ENCODE results near the gene RAB6B.
A peak's percentile ranks its signal among the peaks of the same experiment; 100 is the strongest.

Gene RAB6B

GRCh38 chr3:133804896-133805295 is 90.8 kb downstream of the RAB6B start:
- no peak for TF ChIP-seq CTCF (IDR thresholded peaks at IDR 0.05)
- intact Hi-C loops (cut with DNase I; ENCODE audit: low total_unique reads): loop anchor here (5.0 kb wide), 1 partner anchor 228 kb away; no protein-coding TSS in a partner anchor
- Histone ChIP-seq H3K4me1 (peaks cover 0 to 11% (median 5%) of the 10 kb centered on the region in 4 donors), H3K27me3 (no peaks in the 10 kb centered on the region), H3K4me3 (peak overlapping the region; percentile 81 to 91), H3K27ac (peak overlapping the region in 1 of 2 donors; percentile 7), H3K36me3 (peaks cover 0 to 12% (median 0%) of the 10 kb centered on the region in 3 donors), H3K9me3 (no peaks in the 10 kb centered on the region)
- DNase-seq: no peak

- Histone ChIP-seq H3K27ac (no peak overlapping the region), H3K9me3 (no peaks in the 10 kb centered on the region), H3K4me3 (no peak overlapping the region), H3K27me3 (no peaks in the 10 kb centered on the region), H3K36me3 (peaks cover 0 to 6% (median 0%) of the 10 kb centered on the region in 3 donors), H3K4me1 (peaks cover 0 to 11% (median 5%) of the 10 kb centered on the region in 4 donors)
- no peak for DNase-seq
- intact Hi-C loops (cut with DNase I; ENCODE audit: low total_unique reads): no loop called here
- no peak for TF ChIP-seq CTCF (IDR thresholded peaks at IDR 0.05)
Observed at GRCh38 chr3:133803469-133803868, 92.2 kb downstream of the RAB6B start.

DNA sequence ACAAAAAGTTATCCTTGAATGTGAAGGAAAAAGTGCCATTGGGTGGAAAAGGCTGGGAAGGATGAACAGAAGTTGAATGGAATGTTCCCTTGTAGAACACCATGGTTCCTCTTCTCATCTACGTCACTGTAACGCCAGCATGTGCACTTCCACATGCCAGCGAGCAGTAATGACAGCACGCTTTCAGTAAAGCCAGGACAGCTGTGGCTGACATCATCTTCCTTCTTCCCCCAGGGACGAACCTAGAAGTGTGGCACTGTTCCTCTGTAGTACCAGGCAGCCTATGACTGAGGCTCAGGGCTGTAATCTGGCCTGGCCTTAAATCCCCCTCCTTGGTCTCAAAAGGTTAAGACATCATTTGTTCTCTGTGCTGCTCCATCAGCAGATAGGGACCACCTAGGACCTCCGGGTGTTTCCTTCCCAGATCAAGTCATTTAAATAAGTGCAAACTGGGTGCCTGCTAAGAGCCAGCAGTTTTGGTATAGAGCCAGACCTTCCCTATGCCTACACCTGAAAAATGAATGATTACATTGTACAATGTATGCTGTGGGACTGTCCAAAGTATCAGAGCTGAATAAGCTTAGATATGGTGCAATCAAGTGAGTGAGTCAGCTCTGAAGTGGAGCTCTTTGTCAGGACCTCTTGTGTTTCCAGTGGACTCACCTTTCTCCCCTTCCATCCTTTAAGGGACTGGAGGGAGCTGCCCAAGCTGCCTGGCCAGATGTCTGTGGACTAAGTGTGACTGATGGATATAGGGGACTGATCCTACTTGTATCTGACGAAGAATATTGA is 95.7 kb downstream of the RAB6B start:
- peak in 1 of 2 donors; percentile 23 for DNase-seq

GRCh38 chr3:133797396-133798105 is 98.1 kb downstream of the RAB6B start:
- intact Hi-C loops (cut with DNase I; ENCODE audit: low total_unique reads): no loop called here
- Histone ChIP-seq H3K36me3 (no peaks in the 10 kb centered on the region), H3K4me1 (no peaks in the 10 kb centered on the region), H3K4me3 (no peak overlapping the region), H3K9me3 (no peaks in the 10 kb centered on the region), H3K27me3 (peaks cover 0 to 2% of the 10 kb centered on the region in 2 donors), H3K27ac (no peak overlapping the region)
- TF ChIP-seq CTCF (IDR thresholded peaks at IDR 0.05): no peak
- no peak for DNase-seq

More for the DNA sequence above, 95.7 kb downstream of the RAB6B start:
- Histone ChIP-seq H3K9me3 (no peaks in the 10 kb centered on the region), H3K4me1 (no peaks in the 10 kb centered on the region), H3K27ac (no peak overlapping the region), H3K36me3 (no peaks in the 10 kb centered on the region), H3K4me3 (no peak overlapping the region), H3K27me3 (peaks cover 0 to 2% of the 10 kb centered on the region in 2 donors)
- TF ChIP-seq CTCF (IDR thresholded peaks at IDR 0.05): no peak
- intact Hi-C loops (cut with DNase I; ENCODE audit: low total_unique reads): no loop called here

GRCh38 chr3:133792171-133792763 is 103.4 kb downstream of the RAB6B start:
- intact Hi-C loops (cut with DNase I; ENCODE audit: low total_unique reads): no loop called here
- H3K27ac ChIP-seq: no peak overlapping the region
- H3K9me3 ChIP-seq: no peaks in the 10 kb centered on the region
- DNase-seq: no peak
- no peaks in the 10 kb centered on the region for H3K4me1 ChIP-seq
- H3K4me3 ChIP-seq: no peak overlapping the region
- no peak for TF ChIP-seq CTCF (IDR thresholded peaks at IDR 0.05)
- no peaks in the 10 kb centered on the region for H3K27me3 ChIP-seq
- no peaks in the 10 kb centered on the region for H3K36me3 ChIP-seq
